ENCODE results near the gene HOXD1.

The HOXD1 gene

GRCh38 chr2:176170602-176171305, 17.7 kb upstream of the HOXD1 start:
- no peak overlapping the region for H3K27ac ChIP-seq
- TF ChIP-seq ZFX (IDR thresholded peaks at IDR 0.05; ENCODE audit: borderline replicate concordance) (no peak), CTCF (IDR thresholded peaks at IDR 0.05) (no peak)

- no peak overlapping the region for H3K27ac ChIP-seq
- TF ChIP-seq CTCF (IDR thresholded peaks at IDR 0.05), result no peak
Measured at GRCh38 chr2:176171351-176172006, 17.0 kb upstream of the HOXD1 start.

GRCh38 chr2:176172007-176172894, 16.2 kb upstream of the HOXD1 start:
- no peak overlapping the region for H3K27ac ChIP-seq
- TF ChIP-seq ZFX (IDR thresholded peaks at IDR 0.05; ENCODE audit: borderline replicate concordance) (no peak), CTCF (IDR thresholded peaks at IDR 0.05) (no peak)

DNA sequence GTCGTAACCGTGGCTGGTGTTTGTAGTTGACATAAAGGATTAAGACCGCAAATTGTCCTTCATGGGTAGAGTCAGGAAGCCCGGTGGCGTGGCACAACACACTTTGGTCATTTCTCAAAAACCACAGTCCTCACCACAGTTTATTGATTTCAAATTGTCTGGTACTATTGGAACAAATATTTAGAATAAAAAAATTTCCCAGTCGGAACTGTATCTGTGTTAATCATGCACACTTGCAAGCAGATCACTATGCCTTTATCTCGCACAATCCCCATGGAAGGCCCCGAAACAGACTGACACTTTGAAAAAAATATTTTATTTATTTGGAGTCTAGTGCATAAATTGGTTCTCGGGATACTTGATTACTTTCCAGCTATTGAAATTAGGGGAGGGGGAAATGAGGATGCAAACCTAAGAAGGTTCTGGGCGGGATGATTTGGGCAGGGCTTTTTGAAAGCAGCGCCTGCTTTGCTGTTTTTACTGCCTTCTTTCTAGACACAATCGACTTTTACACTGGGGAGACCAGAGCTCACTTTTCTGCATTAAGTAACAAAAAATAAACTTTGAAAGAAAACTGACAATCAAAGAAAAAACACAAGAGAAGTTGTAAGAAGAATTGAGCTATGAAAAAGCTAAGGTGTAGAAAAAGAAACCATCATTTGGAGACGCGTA, 15.4 kb upstream of the HOXD1 start:
- H3K27ac ChIP-seq, result no peak overlapping the region
- TF ChIP-seq ZFX (IDR thresholded peaks at IDR 0.05; ENCODE audit: borderline replicate concordance), result no peak
- no peak for TF ChIP-seq CTCF (IDR thresholded peaks at IDR 0.05)

- no peak for TF ChIP-seq CTCF (IDR thresholded peaks at IDR 0.05)
- no peak for TF ChIP-seq ZFX (IDR thresholded peaks at IDR 0.05; ENCODE audit: borderline replicate concordance)
- no peak overlapping the region for H3K27ac ChIP-seq
Measured at GRCh38 chr2:176173567-176174381, 14.7 kb upstream of the HOXD1 start.

GRCh38 chr2:176174382-176174823, 14.1 kb upstream of the HOXD1 start:
- no peak overlapping the region for H3K27ac ChIP-seq
- TF ChIP-seq CTCF (IDR thresholded peaks at IDR 0.05), result no peak

All from 22Rv1 (cell line).